ENCODE data around the gene NUP35. TPM values are rescaled to one million over a fixed set of nuclear protein-coding genes. Genes with fewer than 3 reads are reported as not detected.
"Not testable (repeated sequence)": the region's sequence is repeated elsewhere in the genome, so short reads cannot be mapped to it uniquely, and the experiment has no call there.

The NUP35 gene
- total and polyA plus RNA-seq, 2 experiments from 2014 or later = 15.7 to 22.6 TPM

DNA sequence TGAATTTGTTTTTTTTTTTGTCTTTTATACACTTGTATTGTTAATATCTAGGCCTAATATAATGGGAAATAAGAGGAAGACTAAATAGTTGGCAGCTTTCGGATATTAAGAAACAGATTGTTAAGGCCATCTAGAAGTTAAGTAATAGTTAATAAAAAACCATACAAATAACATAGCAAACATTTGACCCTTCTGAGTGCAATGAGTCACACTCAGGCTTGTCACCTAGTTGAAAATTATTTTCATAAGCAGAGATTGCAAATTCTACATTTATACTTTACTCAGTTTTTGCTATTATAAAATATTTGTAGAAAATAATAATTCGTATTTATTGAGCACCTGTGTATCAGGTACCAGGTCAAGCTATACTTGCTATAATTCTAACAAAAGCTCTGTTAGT lies 2.4 kb downstream of the NUP35 start:
- no peaks in the 10 kb centered on the region for H3K27me3 ChIP-seq
- H3K9me2 ChIP-seq (replicated peaks; ENCODE audit: insufficient read depth) = no peaks in the 10 kb centered on the region
- no peak for DNase-seq (ENCODE audit: low spot score)
- no peak for TF ChIP-seq EZH2 (IDR thresholded peaks at IDR 0.05; ENCODE audit: borderline replicate concordance)
- no peak for TF ChIP-seq EZH2phosphoT487 (IDR thresholded peaks at IDR 0.05; ENCODE audit: low read depth, severe bottlenecking, unreplicated experiment)
- TF ChIP-seq, protein P1, sequence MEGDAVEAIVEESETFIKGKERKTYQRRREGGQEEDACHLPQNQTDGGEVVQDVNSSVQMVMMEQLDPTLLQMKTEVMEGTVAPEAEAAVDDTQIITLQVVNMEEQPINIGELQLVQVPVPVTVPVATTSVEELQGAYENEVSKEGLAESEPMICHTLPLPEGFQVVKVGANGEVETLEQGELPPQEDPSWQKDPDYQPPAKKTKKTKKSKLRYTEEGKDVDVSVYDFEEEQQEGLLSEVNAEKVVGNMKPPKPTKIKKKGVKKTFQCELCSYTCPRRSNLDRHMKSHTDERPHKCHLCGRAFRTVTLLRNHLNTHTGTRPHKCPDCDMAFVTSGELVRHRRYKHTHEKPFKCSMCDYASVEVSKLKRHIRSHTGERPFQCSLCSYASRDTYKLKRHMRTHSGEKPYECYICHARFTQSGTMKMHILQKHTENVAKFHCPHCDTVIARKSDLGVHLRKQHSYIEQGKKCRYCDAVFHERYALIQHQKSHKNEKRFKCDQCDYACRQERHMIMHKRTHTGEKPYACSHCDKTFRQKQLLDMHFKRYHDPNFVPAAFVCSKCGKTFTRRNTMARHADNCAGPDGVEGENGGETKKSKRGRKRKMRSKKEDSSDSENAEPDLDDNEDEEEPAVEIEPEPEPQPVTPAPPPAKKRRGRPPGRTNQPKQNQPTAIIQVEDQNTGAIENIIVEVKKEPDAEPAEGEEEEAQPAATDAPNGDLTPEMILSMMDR (IDR thresholded peaks at IDR 0.05; ENCODE audit: poor library complexity) = no peak
- no peak overlapping the region for H2AFZ ChIP-seq
- H4K20me1 ChIP-seq (ENCODE audit: insufficient read depth, poor library complexity, severe bottlenecking) = no peaks in the 10 kb centered on the region
- H3K79me2 ChIP-seq = peaks cover 59% of the 10 kb centered on the region
- peaks cover 4% of the 10 kb centered on the region for H3K36me3 ChIP-seq (replicated peaks; ENCODE audit: insufficient read depth, low read depth)
- peak overlapping the region; percentile 0 for H3K4me3 ChIP-seq
- H3K4me1 ChIP-seq (ENCODE audit: insufficient read depth) = peaks cover 6% of the 10 kb centered on the region
- 87% methylated on average over 2 of the region's 2 CpGs for WGBS (ENCODE audit: low lambda C conversion rate, missing lambda C conversion rate)
- H3K27ac ChIP-seq = no peak overlapping the region
- peak overlapping the region; percentile 80 for H3K4me2 ChIP-seq
- H3K9me3 ChIP-seq (ENCODE audit: low read depth) = no peaks in the 10 kb centered on the region

DNA sequence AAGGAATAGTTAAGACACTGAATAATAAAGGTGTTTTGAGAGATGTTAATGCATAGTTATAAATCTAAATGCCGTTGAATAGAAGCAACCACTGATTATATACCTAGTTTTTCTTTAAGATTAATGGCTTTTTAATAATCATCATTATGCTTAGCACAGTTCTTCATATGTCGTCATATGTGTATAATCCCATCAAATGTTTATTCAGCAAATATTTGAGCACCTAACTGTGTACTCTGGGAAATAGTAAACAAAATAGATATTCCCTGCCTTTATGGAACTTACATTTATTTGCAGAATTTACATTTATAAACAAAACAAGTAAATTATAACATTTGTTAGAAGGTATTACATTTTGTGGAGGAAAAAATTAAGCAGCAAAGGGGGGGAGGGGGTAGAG lies 9.8 kb downstream of the NUP35 start:
- Histone ChIP-seq H3K9me2 (replicated peaks; ENCODE audit: insufficient read depth) (no peaks in the 10 kb centered on the region), H2AFZ (no peak overlapping the region), H3K27me3 (no peaks in the 10 kb centered on the region), H3K79me2 (peaks cover 33% of the 10 kb centered on the region), H3K9me3 (ENCODE audit: low read depth) (no peaks in the 10 kb centered on the region), H3K4me1 (ENCODE audit: insufficient read depth) (no peaks in the 10 kb centered on the region), H3K4me2 (no peak overlapping the region), H3K4me3 (no peak overlapping the region), H3K36me3 (replicated peaks; ENCODE audit: insufficient read depth, low read depth) (peaks cover under 1% of the 10 kb centered on the region), H3K27ac (no peak overlapping the region), H4K20me1 (ENCODE audit: insufficient read depth, poor library complexity, severe bottlenecking) (no peaks in the 10 kb centered on the region)
- 93% methylated on average over 2 of the region's 2 CpGs for WGBS (ENCODE audit: low lambda C conversion rate, missing lambda C conversion rate)
- no peak for DNase-seq (ENCODE audit: low spot score)
- TF ChIP-seq, protein P1 (IDR thresholded peaks at IDR 0.05; ENCODE audit: poor library complexity) = no peak
- TF ChIP-seq EZH2 (IDR thresholded peaks at IDR 0.05; ENCODE audit: borderline replicate concordance) (no peak), EZH2phosphoT487 (IDR thresholded peaks at IDR 0.05; ENCODE audit: low read depth, severe bottlenecking, unreplicated experiment) (no peak)

DNA sequence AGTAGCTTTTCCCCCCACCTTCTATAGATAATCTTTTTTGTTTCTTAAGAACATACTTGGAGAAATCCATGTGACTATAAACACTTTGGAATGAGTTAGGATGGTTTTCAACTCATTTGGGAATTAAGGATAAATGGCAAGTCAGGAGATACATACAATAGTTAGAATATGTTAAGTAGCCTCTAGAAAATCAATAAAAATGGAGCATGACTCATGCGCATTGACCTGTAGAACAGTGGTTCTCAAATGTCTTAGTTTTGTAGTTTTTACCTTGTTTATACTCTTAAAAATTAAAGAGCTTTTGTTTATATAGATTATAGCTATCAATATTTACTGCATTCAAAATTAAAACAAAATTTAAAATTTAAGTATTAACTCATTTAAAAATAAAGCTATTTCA lies 24.7 kb downstream of the NUP35 start:
- Histone ChIP-seq H3K9me3 (ENCODE audit: low read depth) (no peaks in the 10 kb centered on the region), H3K9me2 (replicated peaks; ENCODE audit: insufficient read depth) (no peaks in the 10 kb centered on the region), H4K20me1 (ENCODE audit: insufficient read depth, poor library complexity, severe bottlenecking) (no peaks in the 10 kb centered on the region), H3K79me2 (peaks cover 20% of the 10 kb centered on the region), H3K36me3 (replicated peaks; ENCODE audit: insufficient read depth, low read depth) (no peaks in the 10 kb centered on the region), H3K27me3 (no peaks in the 10 kb centered on the region), H2AFZ (no peak overlapping the region), H3K4me3 (no peak overlapping the region), H3K4me2 (no peak overlapping the region), H3K4me1 (ENCODE audit: insufficient read depth) (no peaks in the 10 kb centered on the region), H3K27ac (no peak overlapping the region)
- TF ChIP-seq, protein P1 (IDR thresholded peaks at IDR 0.05; ENCODE audit: poor library complexity) = no peak
- TF ChIP-seq EZH2 (IDR thresholded peaks at IDR 0.05; ENCODE audit: borderline replicate concordance) = no peak
- TF ChIP-seq EZH2phosphoT487 (IDR thresholded peaks at IDR 0.05; ENCODE audit: low read depth, severe bottlenecking, unreplicated experiment) = no peak
- DNase-seq (ENCODE audit: low spot score) = no peak
- WGBS (ENCODE audit: low lambda C conversion rate, missing lambda C conversion rate) = 93% methylated on average over 1 of the region's 1 CpG

DNA sequence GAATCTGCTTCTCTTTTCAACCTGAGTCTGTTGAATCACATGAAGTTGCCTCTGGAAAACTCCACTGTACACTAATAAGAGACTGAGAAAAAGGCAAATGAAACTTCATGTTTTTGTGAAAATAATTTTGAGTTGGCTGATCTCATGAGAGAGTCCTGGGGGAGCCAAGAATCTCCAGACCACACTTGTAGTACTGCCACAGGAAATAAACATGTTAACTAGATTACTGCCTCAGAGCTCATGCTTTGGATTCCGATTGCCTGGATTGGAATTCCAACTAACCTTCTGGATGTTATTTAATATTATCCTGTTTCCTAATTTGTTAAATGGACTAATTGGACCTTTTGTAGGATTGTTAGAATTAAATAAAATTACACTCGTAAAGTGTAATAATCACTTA lies 25.2 kb downstream of the NUP35 start:
- Histone ChIP-seq H2AFZ (no peak overlapping the region), H3K9me3 (ENCODE audit: low read depth) (no peaks in the 10 kb centered on the region), H3K36me3 (replicated peaks; ENCODE audit: insufficient read depth, low read depth) (no peaks in the 10 kb centered on the region), H3K4me1 (ENCODE audit: insufficient read depth) (no peaks in the 10 kb centered on the region), H3K4me3 (no peak overlapping the region), H3K79me2 (peaks cover 20% of the 10 kb centered on the region), H3K4me2 (no peak overlapping the region), H3K9me2 (replicated peaks; ENCODE audit: insufficient read depth) (no peaks in the 10 kb centered on the region), H3K27ac (no peak overlapping the region), H3K27me3 (no peaks in the 10 kb centered on the region), H4K20me1 (ENCODE audit: insufficient read depth, poor library complexity, severe bottlenecking) (no peaks in the 10 kb centered on the region)
- WGBS (ENCODE audit: low lambda C conversion rate, missing lambda C conversion rate) = 79% methylated on average over 2 of the region's 2 CpGs
- TF ChIP-seq, protein P1 (IDR thresholded peaks at IDR 0.05; ENCODE audit: poor library complexity) = no peak
- no peak for TF ChIP-seq EZH2 (IDR thresholded peaks at IDR 0.05; ENCODE audit: borderline replicate concordance)
- no peak for TF ChIP-seq EZH2phosphoT487 (IDR thresholded peaks at IDR 0.05; ENCODE audit: low read depth, severe bottlenecking, unreplicated experiment)
- DNase-seq (ENCODE audit: low spot score) = no peak

DNA sequence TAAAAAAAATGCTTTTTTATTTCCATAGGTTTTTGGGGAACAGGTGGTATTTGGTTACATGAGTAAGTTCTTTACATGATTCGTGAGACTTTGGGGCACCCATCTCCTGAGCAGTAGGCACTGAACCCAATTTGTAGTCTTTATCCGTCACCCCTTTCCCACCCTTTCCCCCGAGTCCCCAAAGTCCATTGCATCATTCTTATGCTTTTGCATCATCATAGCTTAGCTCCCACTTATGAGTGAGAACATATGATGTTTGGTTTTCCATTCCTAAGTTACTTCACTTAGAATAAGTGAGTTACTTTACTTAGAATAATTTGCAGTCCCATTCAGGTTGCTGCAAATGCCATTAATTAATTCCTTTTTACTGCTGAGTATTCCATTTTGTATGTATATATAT lies 28.0 kb downstream of the NUP35 start:
- H3K4me3 ChIP-seq; H4K20me1 ChIP-seq (ENCODE audit: insufficient read depth, poor library complexity, severe bottlenecking); H2AFZ ChIP-seq; H3K9me3 ChIP-seq (ENCODE audit: low read depth); H3K27me3 ChIP-seq; H3K9me2 ChIP-seq (replicated peaks; ENCODE audit: insufficient read depth); H3K4me1 ChIP-seq (ENCODE audit: insufficient read depth); H3K4me2 ChIP-seq; H3K27ac ChIP-seq; DNase-seq (ENCODE audit: low spot score); H3K36me3 ChIP-seq (replicated peaks; ENCODE audit: insufficient read depth, low read depth): not testable (repeated sequence)
- 97% methylated on average over 3 of the region's 3 CpGs for WGBS (ENCODE audit: low lambda C conversion rate, missing lambda C conversion rate)
- H3K79me2 ChIP-seq = peaks cover 11% of the 10 kb centered on the region

All from hepatocyte (in vitro differentiated cells).